Stimulated activated CD4-positive, alpha-beta T cell treated with anti-CD3 and anti-CD28 coated beads, TNF-alpha, amount 100 ng/mL, for 1 hour (primary cell): ENCODE measurements around the gene SAFB.
A peak's percentile ranks its signal among the peaks of the same experiment; 100 is the strongest.
"Not testable (repeated sequence)": the region's sequence is repeated elsewhere in the genome, so short reads cannot be mapped to it uniquely, and the experiment has no call there.

Source experiments
- DNase-seq, 3 donors: peaks; one replicate each; pipeline ENCODE4 v3.0.0-alpha.2; 2020; ENCODE audit warnings: low read depth in 3 of 3, low spot score in 1 of 3

Gene SAFB

DNA sequence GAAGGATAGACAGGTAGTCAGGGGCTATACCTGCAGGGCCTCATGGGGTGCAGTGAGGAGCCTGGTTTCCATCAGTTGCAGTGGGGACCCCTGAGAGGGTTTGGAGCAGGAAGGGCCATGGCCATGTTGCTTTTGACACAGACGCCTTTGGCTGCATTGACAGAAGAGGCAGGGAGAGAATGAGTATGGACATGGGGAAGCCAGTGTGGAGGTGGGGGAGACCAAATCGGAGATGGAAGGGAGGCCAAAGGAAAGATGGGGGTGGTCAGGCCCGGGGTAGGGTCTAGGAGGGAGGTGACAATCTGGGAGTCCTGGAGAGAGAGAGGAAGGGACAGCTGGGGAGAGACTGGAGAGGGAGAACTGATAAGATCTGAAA, 59.2 kb downstream of the SAFB start:
- no peak for DNase-seq

DNA sequence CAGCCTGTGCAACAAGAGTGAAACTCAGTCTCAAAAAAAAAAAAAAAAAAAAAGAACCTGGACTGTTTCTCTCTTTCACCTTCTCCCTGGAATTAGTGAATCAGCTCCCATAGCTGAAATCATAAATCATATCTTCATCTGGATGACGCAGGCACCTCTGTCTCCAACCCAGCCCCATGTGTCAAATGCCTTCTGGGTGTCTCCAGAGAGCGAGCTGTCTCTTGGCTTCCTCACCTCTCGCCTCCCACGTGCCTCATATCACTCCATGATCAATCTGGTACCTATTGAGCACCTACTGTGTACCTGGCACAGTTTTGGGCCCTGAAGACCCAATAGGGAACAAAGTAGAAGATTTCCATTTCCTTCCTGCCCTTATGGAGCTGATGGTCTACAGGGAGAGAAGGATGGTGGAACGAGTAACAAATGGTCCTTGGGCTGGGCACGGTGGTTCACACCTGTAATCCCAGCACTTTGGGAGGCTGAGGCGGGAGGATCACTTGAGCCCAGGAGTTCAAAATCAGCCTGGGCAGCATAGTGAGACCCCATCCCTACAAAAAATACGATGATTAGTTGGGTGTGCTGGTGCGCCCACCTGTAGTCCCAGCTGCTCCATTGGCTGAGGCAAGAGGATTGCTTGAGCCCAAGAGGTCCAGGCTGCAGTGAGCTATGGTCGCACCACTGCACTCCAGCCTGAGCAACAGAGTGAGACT, 60.4 kb downstream of the SAFB start:
- DNase-seq, result no peak

DNA sequence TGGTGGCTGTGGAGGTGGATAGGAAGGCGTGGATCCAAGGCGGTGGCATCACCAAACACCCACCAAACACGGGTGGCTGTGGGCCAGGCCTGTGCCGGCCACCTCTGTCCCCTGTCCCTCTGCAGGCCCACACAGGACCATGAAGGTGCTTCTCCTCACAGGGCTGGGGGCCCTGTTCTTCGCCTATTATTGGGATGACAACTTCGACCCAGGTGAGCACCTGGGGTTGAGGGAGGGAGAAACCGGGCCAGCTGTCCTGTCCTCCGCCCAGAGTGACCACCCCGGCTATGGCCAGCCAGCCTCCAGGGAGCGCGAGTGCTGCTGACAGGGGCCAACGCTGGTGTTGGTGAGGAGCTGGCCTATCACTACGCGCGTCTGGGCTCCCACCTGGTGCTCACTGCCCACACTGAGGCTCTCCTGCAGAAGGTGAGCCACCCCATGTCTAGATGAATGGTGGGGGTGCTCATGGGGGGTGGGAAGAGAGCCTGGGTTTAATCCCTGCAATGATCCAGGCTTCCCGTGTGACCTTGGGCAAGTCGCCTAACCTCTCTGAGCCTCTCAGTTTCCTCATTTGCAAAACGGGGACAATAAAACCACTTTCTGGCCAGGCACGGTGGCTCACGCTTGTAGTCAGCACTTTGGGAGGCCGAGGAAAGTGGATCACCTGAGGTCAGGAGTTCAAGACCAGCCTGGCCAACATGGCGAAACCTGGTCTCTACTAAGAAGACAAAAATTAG, 62.0 kb downstream of the SAFB start:
- no peak for DNase-seq

DNA sequence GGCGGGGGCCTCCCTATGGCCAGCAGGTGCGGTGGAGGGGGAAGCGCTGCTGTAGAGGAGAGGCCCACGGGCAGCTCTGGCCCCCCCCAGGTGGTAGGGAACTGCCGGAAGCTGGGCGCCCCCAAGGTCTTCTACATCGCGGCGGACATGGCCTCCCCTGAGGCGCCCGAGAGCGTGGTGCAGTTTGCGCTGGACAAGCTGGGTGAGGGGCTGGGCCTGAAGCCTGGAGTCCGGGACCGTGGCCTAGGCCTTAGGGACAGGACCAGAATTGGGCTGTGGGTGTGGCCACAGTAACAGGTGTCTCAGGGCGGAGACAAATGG, 63.4 kb downstream of the SAFB start:
- no peak for DNase-seq

- DNase-seq, result peak; percentile 80 to 100 (median 82)
Observed at GRCh38 chr19:5686647-5687359, 63.9 kb downstream of the SAFB start.

DNA sequence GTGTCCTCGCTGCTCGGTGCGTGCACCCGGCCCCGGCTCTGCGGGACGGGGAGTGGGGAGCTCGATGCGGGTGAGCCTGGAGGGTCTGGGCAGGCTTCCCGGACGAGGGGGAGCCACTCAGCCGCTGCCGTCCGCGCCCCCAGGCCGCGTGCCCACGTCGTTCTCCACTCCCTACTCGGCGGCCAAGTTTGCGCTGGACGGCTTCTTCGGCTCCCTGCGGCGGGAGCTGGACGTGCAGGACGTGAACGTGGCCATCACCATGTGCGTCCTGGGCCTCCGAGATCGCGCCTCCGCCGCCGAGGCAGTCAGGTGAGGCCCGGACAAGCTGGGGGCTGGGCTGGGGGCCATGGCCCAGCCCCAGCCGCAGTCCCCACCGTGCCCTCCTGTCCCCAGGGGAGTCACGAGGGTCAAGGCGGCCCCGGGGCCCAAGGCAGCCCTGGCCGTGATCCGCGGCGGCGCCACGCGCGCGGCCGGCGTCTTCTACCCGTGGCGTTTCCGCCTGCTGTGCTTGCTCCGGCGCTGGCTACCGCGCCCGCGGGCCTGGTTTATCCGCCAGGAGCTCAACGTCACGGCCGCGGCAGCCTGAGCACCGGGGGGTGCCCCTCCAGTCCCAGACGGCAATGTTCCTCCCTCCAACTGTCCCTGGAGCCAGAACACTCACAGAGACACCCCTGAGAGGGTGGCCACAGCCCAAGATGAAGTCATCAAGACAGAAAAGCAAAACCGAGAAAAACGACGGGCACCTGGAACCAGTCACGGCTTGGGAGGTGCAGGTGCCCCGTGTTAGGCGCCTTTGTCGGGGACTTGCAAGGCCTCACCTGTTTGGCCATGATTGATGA, 64.7 kb downstream of the SAFB start:
- no peak for DNase-seq

GRCh38 chr19:5688262-5688881, 65.5 kb downstream of the SAFB start:
- not testable (repeated sequence) for DNase-seq

GRCh38 chr19:5690125-5690954, 67.5 kb downstream of the SAFB start, which contains the start of gene RPL36:
TSS of gene RPL36 (plus strand) at chr19:5690295. CDS start at chr19:5690508, 213 bp downstream.
- peak; percentile 95 to 99 (median 99) for DNase-seq

DNA sequence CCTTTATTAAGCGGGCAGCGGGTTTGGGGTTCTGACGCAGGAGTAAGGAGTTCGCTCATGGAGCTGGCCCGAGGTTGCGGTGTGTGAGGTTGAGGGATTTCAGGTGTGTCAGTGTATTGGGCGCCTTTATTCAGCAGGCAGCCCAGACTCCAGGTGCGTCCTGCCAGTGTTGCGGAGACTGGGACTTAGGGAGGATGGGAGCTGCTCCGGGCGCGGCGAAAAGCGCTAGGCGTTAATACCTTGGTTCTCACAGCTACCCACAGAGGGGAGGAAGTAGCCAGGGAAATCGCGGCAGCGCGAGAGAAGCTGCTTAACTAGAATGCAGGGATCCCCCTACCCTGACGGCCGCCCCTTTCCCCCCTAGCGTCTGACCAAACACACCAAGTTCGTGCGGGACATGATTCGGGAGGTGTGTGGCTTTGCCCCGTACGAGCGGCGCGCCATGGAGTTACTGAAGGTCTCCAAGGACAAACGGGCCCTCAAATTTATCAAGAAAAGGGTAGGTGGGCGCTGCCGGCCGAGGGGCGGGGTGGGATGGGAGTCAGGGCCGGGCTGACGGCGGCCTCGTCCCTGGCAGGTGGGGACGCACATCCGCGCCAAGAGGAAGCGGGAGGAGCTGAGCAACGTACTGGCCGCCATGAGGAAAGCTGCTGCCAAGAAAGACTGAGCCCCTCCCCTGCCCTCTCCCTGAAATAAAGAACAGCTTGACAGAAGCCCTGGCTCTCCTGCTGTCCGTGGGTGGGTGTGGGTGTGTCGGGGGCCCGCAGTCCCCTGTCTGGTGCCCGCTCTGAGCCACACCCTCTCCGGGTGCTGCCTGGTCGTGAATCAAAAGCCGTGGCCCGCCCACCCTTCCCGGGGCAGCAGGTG, 68.3 kb downstream of the SAFB start:
- DNase-seq, result peak in 1 of 3 donors; percentile 54

DNA sequence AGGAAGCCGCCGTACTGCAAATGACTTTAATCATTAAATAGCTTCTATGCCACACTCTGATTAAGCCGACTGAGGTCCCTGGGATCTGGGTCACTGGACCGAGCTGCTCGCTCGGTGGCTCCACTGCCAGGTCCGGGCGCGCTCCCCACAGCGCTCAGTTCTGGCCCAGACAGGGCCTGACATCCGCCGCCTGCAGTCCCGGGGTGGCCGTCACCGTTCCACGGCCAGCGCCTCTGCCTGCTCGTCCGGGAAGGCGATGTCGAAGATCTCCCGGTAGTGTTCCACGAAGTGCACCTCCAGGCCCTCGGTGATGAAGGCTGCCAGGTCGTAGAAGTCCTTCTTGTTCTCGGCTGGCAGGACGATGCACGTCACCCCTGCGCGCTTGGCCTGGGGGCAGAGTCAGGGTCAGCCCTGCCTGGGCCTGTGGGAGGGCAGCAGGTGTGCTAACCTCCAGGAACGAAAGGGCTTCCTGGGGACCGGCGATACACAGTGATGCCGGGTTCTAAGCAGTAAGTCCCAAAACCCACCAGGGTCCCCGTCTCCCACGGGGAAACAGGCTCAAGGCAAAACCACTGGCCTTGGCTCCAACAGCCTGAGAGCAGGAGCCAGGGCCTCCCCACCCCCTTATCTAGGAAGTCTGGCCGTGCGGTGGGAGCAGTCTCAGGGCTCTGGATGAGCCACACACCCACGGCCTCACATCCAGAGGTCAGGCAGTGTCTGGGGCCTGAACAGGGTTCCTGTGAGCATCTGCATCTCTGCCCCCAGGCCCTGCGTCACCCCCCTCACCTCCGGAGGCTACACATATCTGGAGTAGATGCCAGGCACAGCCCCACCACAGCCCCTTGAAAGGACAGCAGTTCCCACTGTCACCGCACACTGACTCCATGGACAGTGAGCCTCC, 69.2 kb downstream of the SAFB start:
- no peak for DNase-seq

- DNase-seq, result no peak
Observed at GRCh38 chr19:5692723-5693194, 69.9 kb downstream of the SAFB start.

DNA sequence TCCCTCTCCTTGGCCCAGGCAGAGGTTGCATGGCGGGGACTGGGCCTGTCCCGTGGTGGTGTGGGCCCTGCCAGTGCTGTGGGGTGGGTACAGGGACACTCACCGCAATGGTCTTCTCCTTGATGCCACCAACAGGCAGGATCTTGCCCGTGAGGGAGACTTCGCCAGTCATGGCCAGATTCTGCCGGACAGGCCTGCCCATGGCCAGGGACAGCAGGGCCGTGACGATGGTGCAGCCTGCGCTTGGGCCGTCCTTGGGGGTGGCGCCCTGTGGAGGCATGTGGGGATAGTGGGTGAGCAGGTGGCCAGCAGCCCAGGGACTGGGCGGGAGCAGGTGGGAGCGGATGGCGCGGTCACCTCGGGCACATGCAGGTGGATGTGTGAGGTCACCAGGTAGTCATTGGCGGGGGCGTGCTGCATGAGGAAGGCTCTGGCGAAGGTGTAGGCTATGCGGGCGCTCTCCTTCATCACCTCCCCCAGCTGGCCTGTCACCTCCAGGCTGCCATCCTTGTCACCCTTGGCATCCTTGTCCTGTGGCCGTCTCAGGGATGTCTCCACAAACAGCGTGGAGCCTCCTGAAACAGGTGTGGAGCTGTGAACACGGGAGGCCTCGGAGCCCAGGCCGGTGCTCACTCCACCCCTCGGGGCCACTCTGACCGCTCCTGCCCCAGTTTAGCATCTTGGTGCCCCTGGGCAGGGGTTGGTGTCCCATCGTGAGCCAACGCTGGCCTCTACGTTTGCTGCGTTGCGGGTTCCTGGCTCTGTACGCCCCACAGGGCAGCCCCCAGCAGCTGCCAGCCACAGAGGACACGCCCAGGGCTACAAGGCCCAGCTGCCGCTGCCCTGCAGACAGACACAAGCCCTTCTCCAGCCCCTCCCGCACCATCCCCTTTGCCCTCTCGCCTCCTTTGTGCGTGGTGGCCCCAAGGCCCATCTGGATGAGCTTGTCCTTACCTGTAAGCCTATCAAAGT, 70.6 kb downstream of the SAFB start:
- no peak for DNase-seq

- DNase-seq, result no peak
Observed at GRCh38 chr19:5694167-5694955, 71.5 kb downstream of the SAFB start.

- no peak for DNase-seq
Observed at GRCh38 chr19:5694956-5695648, 72.2 kb downstream of the SAFB start.

DNA sequence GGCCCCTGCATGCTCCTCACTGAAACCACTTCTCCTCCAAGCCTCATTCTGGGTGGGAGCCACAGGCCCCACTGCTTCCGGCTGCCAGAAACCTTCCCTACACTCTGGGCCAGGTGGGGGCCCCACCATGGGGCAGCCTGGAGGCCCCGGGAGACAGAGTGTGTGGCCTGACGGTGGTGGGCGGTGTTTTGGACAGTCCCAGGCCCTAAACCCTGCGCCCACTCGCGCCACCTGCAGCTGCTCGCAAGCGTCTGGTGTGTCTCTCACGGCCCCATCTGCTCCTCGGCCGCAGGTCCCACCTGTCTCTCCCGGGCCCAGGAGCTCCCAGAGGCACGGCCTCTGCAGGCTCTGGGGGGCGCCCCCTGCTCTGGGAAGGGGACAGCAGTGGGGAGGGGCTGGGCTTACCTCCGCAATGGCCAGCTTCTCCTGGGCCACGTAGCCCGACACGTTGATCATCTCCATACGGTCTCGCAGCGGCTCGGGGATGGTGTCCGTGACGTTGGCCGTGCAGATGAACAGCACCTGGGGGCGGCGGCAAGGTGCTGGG, 72.8 kb downstream of the SAFB start:
- DNase-seq, result no peak
